GM19438 (cell line): Measurements from ENCODE around the gene NFIA.
"Not testable (repeated sequence)": the region's sequence is repeated elsewhere in the genome, so short reads cannot be mapped to it uniquely, and the experiment has no call there.

Source experiments
- ATAC-seq: cut with Tn5 transposase; IDR thresholded peaks from one replicate; pipeline ENCODE4 v1.9.1; 2021; ENCODE audit warnings: low read depth; ENCODE audit not compliant: unreplicated experiment

NFIA gene

GRCh38 chr1:61058483-61059245 is 23.7 kb upstream of the NFIA start:
- ATAC-seq = no peak

GRCh38 chr1:61061601-61062000 is 20.8 kb upstream of the NFIA start:
- ATAC-seq = not testable (repeated sequence)

GRCh38 chr1:61064673-61065072 is 17.7 kb upstream of the NFIA start:
- no peak for ATAC-seq

DNA sequence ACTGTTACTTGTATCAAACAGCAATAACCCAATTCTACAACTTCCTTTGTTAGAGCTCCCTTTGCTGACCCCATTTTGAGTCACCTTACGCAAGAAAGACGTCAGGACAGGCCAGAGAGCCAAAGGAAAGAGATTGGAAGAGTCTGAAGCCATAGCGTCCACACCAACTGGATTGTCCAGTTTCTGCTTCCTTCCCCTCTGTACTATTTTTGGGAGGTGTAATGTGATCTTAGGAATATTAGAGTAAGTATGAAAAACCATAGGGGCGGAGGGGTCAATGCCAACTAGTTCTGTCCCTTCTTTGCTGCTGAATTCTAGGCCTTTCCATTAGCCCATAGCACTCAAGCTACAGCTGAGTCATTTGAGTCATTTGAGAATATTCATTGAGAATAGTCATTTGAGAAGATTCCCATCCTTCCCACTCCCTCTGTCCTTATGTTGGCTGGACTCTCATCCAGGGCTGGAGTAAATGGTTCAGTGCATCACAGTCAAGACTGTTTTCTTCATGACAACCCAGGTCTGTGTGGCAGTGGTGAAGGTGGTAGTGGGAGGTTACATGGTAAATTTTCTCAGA is 14.8 kb upstream of the NFIA start:
- no peak for ATAC-seq

GRCh38 chr1:61070054-61070453 is 12.3 kb upstream of the NFIA start:
- no peak for ATAC-seq

DNA sequence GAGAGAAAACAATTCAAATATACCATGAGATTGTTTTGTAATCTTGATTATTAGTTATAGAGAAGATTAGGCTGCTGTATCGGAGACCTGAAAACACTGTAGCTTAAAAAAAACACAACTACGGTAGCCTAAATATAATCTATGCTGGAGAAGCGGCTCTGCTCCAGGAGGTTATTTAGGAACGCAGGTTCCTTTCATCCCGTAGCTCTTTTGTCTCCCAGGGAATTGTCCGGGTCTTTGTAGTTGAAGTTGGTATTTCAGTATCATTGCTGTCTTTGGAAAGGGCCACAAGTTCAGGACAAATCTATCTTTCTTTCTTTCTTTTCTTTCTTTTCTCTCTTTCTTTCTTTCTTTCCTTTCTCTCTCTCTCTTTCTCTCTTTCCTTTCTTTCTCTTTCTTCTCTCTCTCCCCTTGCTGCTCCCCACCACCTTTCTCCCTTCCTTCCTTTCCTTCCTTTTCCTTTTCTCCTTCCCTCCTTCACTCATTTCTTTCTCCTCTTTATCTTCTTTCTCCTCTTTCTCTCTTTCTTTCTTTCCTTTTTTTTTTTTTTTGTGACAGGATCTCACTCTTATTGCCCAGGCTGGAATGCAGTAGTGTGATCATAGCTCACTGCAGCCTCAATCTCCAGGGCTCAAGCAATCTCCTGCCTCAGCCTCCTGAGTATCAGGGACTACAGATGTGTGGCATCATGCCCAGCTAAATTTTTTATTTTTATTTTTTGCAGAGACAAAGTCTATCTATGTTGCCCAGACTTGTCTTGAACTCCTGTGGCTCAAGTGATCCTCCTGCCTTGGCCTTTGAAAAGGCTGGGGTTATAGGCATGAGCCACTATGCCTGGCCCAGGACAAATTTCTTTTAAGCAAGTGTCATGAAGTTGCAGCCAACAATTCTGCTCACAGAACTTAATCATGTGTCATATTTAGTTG is 10.9 kb upstream of the NFIA start:
- ATAC-seq = no peak

DNA sequence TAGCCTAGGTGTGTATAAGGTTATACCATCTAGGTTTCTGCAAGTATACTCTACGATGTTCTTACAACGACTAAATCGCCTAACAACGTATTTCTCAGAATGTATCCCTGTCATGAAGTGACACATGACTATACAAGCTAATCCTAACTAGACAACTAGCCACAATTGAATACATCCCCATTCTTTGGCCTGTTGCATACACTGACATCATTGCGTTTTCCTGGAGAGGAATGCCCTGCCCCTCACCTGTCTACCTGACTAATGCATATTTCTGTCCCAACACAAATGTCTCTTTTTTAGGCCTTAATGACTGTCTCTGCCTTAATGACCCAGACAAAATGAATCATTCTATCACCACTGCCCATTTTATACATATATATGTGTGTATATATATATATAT is 8.5 kb upstream of the NFIA start:
- ATAC-seq = no peak

- not testable (repeated sequence) for ATAC-seq
These were observed 6.5 kb upstream of the NFIA start for GRCh38 chr1:61075833-61076232.

DNA sequence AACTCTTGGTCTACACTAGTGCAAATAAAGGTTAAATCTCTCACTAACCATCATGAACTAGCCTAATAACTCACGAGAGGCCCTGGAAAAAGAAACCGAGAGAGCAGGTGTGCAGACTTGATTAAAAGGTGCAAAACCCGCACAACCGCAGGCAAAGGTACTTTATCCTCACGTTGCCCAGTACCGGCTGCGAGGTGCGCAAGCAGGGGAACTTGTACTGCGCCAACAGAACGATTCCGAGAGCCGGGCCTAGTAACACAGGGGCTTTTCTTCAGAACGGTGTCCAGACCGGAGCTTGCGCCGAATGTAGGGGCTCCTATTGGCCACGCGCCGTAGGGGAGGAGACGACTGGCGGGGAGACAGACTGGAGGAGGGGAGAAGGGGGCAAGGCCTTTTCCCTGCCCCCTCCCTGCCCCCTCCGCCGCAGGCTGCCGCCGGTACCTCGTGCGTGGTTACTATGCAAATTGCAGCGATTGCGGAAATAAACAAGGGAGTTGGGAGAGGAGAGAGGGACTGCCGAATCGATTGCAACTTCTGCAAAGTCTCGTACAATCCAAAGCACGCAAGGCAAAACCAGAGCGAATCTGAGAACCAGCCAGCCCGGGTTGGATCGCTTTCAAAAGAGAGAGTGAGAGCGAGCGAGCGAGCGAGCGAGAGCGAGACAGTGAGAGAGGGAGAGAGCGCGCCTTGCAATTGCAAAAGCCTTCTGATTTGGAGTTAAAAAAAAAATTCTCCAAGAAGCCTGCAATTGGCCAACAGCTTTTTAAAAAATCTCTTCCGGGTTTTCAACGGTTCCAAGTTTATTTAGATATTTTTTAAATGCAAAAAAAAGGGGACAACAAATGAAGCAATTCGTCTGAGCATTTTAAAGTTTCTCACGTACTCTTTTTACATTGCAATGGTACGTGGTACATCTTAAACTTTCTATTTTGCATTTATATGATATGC is 5.4 kb upstream of the NFIA start:
- peak; percentile 75 for ATAC-seq

DNA sequence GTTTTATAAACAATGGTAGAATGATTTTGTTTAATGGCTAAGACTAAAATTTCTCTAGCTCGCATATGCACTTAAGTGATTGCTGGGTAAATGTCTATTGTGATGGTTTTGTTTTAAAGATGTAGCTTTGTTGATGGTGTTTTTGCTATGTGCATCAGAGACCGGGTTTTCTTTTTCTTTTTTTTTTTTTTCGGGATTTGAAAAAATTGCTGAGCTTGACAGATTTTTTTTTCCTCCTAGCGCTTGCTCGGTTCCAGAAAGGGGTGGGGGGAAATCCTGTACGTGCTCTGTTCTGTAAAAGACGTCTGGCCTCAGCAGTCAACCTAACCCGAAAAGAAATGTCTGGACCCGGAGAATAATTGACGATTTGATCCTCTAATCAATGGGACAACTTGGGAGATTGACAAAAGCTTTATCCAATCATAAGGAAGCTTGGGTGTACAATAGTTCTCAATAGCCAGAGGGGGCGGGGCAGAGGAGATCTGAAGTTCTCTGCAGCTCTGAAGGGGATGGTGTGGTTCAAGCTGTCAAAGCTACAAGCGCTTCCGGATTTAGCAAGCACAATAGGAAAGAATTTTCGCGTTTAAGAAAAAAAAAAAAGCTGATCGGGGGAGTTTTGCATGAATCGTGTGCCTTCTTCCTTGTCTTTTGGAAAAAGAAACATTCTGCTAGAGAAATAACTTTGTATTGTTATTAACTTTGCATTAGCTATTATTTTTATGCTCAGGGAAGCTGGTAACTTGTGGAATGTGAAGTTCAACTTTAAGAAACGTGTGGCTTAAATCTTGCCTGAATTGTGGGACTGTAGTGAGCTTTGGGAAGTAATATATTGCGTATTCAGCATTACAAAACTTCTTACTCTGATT is 4.5 kb upstream of the NFIA start:
- ATAC-seq = peak; percentile 58

DNA sequence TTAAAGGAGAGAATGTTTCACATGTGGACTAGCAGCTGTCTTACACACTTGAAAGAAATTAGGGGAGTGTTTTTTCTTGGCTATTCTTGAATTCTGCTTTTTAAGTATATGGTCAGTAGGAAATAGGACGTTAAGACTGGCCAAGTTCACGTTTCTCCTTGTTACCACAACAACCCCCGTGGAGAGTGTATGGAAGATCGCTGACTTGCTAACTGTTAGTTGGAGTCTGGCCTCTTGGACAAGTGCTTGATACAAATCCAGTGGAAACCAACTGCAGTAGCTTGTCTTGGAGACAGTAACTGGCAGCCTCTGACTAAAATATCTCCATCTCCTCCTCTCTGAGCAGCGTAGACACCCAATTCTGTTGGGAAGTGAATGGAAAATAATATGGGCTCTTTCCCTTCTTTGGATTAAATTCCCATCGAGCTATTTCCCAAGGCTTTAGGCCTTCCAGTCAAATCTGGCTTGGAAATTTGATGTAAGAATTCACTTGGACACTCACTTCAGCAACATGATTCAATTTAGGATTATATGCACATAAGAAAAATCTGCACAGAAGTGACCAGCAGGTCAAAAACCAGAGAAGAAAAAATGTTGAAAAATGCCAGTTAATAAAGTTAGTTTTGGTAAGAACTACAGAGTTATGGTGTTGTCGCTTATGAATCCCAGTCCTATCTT is 3.6 kb upstream of the NFIA start:
- no peak for ATAC-seq

DNA sequence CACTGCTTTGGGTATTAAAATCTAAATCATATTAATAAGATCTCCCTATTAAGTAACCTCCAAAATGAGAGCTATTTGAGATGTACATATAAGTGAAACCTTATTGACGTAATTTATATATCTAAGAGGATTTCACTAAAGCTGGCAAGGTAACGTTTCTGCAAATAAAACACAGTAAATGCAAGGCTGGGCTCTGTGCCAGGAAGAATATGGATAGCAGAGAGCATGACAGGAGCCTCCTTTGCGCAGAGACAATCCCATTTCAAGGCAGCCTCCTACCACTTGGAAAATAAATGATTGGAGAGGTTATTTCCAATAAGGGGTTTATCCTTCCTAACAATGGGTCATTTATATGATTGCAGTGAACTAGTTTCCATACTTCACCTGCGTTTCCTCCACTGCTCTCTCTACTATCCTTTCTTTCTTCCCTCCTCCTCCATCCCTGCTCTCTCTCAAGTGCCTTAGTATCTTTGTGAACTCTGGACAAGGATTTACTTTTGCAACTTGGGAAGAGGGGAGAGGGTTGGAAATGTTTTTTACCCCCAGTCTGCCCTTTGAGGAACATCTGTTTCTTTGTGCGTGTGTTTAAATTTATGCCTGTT is 3.0 kb upstream of the NFIA start:
- ATAC-seq = no peak

GRCh38 chr1:61079898-61080336 is 2.4 kb upstream of the NFIA start:
- no peak for ATAC-seq

DNA sequence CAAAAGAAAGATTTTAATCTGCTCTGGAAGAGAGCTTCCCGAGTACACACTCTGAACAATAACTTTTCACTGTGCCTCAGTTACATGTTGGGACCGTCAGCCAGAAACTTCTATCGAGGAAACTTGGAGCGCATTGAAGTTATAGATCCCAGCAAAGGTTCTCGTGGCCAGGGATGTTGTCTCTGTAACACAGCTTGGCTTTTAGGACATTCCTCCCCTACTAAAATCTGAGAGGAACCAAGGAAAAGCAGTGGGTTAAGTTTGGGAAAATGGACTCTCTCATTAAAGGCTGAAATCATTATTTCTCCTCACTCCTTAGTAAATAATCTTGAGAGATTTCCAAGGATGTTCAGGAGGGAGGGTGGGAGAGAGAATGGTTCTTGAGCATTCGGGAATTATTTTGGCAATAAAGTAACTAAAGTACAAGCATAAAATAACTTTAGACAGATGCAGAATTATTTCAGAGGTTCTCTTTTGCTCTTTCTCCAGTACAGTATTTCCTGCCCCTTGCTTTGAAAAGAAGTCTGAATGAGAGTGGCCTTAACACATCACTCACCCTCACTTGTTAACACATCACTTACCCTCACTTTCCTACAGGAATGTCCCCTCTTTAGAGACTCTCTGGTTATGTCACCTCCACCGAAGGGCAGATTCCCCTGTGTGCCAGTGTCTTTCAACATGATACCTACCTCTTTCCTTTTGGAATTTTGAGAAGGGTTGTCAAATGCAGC is 1.8 kb upstream of the NFIA start:
- ATAC-seq = no peak

DNA sequence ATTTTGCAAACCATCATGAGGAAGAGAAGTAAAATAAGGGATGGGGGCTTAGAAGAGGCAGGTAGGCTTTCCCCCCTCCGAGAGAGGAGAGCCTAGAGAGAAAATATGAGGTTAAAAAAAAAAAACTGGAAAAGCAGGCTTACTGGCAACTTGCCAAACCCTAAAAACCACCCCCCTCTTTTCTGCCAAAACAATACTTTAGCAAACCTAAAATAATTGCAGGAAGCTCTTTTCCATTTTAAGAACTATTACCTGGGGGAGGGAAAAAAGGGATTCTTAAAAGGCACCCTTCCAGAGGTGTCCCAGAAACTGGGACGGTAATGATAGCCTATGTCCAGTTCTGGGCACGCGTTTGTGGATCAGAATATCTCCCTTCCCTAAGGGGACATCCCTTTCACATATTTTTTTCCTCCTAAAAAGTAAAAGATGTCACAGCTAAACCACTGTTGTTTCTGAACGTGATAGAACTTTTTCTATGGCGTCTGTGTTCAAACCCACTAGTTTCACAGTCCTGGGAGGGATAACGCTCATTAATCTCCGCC is 1.1 kb upstream of the NFIA start:
- no peak for ATAC-seq

DNA sequence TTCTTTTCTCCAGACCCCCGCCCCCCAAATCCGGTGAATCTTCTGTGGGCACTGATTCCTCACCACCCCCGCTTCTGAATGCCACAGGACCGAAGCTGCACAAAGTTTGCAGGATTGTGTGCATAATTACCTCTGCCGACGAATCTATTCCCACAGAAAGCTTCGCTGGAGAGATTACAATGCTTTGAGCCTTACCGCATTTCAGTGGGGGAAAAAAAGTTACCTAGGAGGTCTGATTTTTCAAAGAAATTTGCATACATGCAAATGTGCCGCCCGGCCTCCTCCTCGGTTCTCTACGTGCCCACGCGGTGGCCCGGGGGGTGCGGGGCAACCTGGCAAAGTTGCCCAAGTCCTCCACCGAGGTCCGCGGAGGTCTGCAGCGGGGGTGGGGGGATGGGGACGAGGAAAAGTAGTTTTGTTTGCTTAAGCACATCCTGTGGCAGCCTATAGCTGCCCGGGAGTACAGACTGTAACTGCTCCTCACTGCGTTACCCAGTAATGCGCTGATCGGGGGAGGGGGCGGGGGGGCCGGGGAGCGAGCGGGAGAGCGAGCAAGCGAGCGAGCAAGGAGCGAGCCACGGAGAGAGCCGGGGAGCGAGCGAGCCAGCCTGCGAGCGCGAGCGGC is 563 bp upstream of the NFIA start:
- ATAC-seq = no peak
